Loucy (cell line): ENCODE results near the gene DHRSX.
"Not testable (repeated sequence)": the region's sequence is repeated elsewhere in the genome, so short reads cannot be mapped to it uniquely, and the experiment has no call there.

Experiments
- H2AFZ ChIP-seq: fragments of 200-600 bp; sonication (generic); 2 replicates; pipeline ENCODE4 v1.6.0; 2016; ENCODE audit warnings: antibody characterized with exemption, mild to moderate bottlenecking, low read length, moderate library complexity
- H3F3A ChIP-seq: fragments of 200-600 bp; 2 replicates; pipeline ENCODE4 v1.6.0; 2016; ENCODE audit warnings: antibody characterized with exemption, low read depth, mild to moderate bottlenecking
- H3K27me3 ChIP-seq: fragments of 200-600 bp; sonication (generic); 2 replicates; pipeline ENCODE4 v1.6.1; 2014; ENCODE audit warnings: low read length, mild to moderate bottlenecking; ENCODE audit not compliant: insufficient read depth, poor library complexity, severe bottlenecking
- H3K36me3 ChIP-seq: fragments of 200-600 bp; sonication (generic); 2 replicates; pipeline ENCODE4 v1.6.1; 2016; ENCODE audit warnings: low read length; ENCODE audit not compliant: insufficient read depth
- H3K4me1 ChIP-seq: fragments of 200-600 bp; sonication (generic); 2 replicates; pipeline ENCODE4 v1.5.1; 2014; ENCODE audit warnings: low read length, mild to moderate bottlenecking; ENCODE audit not compliant: insufficient read depth, poor library complexity, severe bottlenecking
- H3K4me2 ChIP-seq: fragments of 200-600 bp; sonication (generic); 2 replicates; pipeline ENCODE4 v1.6.0; 2014; ENCODE audit warnings: antibody characterized with exemption, low read length, low read depth, mild to moderate bottlenecking; ENCODE audit not compliant: poor library complexity, severe bottlenecking
- H3K4me3 ChIP-seq: fragments of 200-600 bp; sonication (generic); 2 replicates; pipeline ENCODE4 v1.5.1; 2014; ENCODE audit warnings: low read length, mild to moderate bottlenecking, mixed read lengths; ENCODE audit not compliant: poor library complexity, severe bottlenecking
- H3K79me2 ChIP-seq: fragments of 200-600 bp; sonication (generic); 2 replicates; pipeline ENCODE4 v1.6.1; 2014; ENCODE audit warnings: low read length; ENCODE audit not compliant: insufficient read depth
- H3K9ac ChIP-seq: fragments of 200-600 bp; sonication (generic); 2 replicates; pipeline ENCODE4 v1.6.0; 2014; ENCODE audit warnings: mild to moderate bottlenecking, low read depth, low read length, moderate library complexity; ENCODE audit not compliant: poor library complexity, severe bottlenecking
- H3K9me2 ChIP-seq: fragments of 200-600 bp; sonication (generic); replicated peaks from 2 replicates; pipeline ENCODE4 v1.6.1; 2016; ENCODE audit warnings: low read depth, low read length, mixed read lengths
- H3K9me3 ChIP-seq: fragments of 200-600 bp; sonication (generic); 2 replicates; pipeline ENCODE4 v1.6.1; 2014; ENCODE audit warnings: mild to moderate bottlenecking, antibody characterized with exemption, low read length, low read depth; ENCODE audit not compliant: insufficient read depth
- H4K20me1 ChIP-seq: fragments of 200-600 bp; sonication (generic); 2 replicates; pipeline ENCODE4 v1.6.0; 2014; ENCODE audit warnings: antibody characterized with exemption, low read length, mild to moderate bottlenecking; ENCODE audit not compliant: insufficient read depth, poor library complexity, severe bottlenecking
- CTCF ChIP-seq: fragments of 200-600 bp; sonication (generic); conservative IDR thresholded peaks from 2 replicates; pipeline ENCODE4 v1.5.1; 2014; ENCODE audit warnings: mild to moderate bottlenecking, antibody characterized with exemption, low read length
- EZH2phosphoT487 ChIP-seq: fragments of 200-600 bp; IDR thresholded peaks from 2 replicates; pipeline ENCODE4 v1.6.1; 2018; ENCODE audit warnings: antibody characterized with exemption, mild to moderate bottlenecking, moderate library complexity, borderline replicate concordance

DHRSX gene

DNA sequence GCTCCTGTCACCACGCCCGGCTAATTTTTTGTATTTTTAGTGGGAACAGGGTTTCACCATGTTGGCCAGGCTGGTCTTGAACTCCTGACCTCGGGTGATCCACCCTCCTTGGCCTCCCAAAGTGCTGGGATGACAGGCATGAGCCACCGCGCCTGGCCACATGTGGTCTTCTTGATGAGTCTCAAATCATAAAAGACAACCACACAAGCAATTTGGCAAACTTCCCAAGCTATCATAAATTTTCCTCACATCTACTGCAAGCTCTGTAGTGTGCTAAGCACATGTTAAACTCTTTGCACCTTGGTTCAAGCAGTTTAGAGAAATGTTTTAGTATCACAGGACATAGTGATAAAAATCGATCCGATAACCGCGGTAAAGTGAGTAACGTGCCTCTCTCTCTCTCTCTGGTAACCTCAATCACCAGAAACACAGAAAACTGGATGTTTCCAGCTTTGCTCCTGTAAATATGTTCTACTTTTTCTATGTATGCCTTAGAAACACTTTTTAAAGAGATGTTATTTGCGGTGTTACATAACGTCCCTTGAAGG, 256.8 kb downstream of the DHRSX start:
- Histone ChIP-seq H3K79me2 (no peaks in the 10 kb centered on the region), H2AFZ (no peak overlapping the region), H3K9me3 (no peaks in the 10 kb centered on the region), H3F3A (no peaks in the 10 kb centered on the region), H3K4me3 (no peak overlapping the region), H3K4me1 (no peaks in the 10 kb centered on the region), H4K20me1 (no peaks in the 10 kb centered on the region), H3K9me2 (no peaks in the 10 kb centered on the region), H3K36me3 (no peaks in the 10 kb centered on the region), H3K9ac (no peak overlapping the region), H3K27me3 (no peaks in the 10 kb centered on the region), H3K4me2 (no peak overlapping the region)
- no peak for TF ChIP-seq CTCF
- TF ChIP-seq EZH2phosphoT487 = no peak

- H3K9me3 ChIP-seq = no peaks in the 10 kb centered on the region
- no peak overlapping the region for H3K4me2 ChIP-seq
- TF ChIP-seq CTCF (no peak), EZH2phosphoT487 (no peak)
- H3K36me3 ChIP-seq = no peaks in the 10 kb centered on the region
- no peaks in the 10 kb centered on the region for H4K20me1 ChIP-seq
- no peaks in the 10 kb centered on the region for H3K4me1 ChIP-seq
- H3K79me2 ChIP-seq = no peaks in the 10 kb centered on the region
- H3F3A ChIP-seq = no peaks in the 10 kb centered on the region
- H3K27me3 ChIP-seq = no peaks in the 10 kb centered on the region
- H2AFZ ChIP-seq = no peak overlapping the region
- no peak overlapping the region for H3K9ac ChIP-seq
- no peaks in the 10 kb centered on the region for H3K9me2 ChIP-seq
- no peak overlapping the region for H3K4me3 ChIP-seq
Observed at GRCh38 chrX:2242980-2243379, 257.8 kb downstream of the DHRSX start.

- Histone ChIP-seq H3K9me2 (no peaks in the 10 kb centered on the region), H2AFZ (no peak overlapping the region), H3K27me3 (no peaks in the 10 kb centered on the region), H3F3A (no peaks in the 10 kb centered on the region), H3K36me3 (no peaks in the 10 kb centered on the region), H3K4me2 (no peak overlapping the region), H3K4me1 (no peaks in the 10 kb centered on the region), H3K9ac (no peak overlapping the region), H3K9me3 (no peaks in the 10 kb centered on the region), H3K79me2 (no peaks in the 10 kb centered on the region), H3K4me3 (no peak overlapping the region), H4K20me1 (no peaks in the 10 kb centered on the region)
- no peak for TF ChIP-seq EZH2phosphoT487
- TF ChIP-seq CTCF = no peak
Observed at GRCh38 chrX:2242326-2242725, 258.4 kb downstream of the DHRSX start.

DNA sequence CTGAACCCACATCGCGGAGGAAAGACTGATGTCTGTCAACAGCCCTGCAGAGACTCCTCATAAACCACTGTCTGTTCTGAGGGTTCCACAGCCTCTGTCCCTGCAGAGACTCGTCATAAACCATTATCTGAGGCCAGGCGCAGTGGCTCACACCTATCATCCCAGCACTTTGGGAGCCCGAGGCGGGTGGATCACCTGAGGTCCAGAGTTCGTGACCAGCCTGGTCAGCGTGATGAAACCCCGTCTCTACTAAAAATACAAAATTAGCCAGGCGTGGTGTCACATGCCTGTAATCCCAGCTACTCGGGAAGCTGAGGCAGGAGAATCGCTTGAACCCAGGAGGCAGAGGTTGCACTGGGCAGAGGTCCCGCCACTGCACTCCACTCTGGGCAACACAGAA, 259.3 kb downstream of the DHRSX start:
- H3K4me3 ChIP-seq, H3F3A ChIP-seq, H3K79me2 ChIP-seq, H3K4me1 ChIP-seq, H3K9me3 ChIP-seq, H3K36me3 ChIP-seq, H4K20me1 ChIP-seq, H2AFZ ChIP-seq, H3K9me2 ChIP-seq, H3K4me2 ChIP-seq, H3K27me3 ChIP-seq, H3K9ac ChIP-seq: not testable (repeated sequence)

DNA sequence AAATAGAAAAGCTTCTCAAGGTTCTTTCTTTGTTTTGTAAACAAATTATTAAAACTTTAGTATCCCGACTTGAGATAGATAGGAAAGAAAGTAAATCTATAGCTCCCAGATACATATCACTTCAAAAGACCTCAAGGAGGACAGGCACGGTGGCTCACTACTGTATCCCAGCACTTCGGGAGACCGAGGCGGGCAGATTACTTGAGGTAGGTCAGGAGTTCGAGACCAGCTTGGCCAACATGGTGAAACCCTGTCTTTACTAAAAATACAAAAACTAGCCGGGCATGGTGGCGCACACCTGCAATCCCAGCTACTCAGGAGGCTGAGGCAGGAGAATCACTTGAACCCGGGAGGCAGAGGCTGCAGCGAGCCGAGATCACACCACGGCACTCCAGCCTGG, 260.0 kb downstream of the DHRSX start:
- H3K9me2 ChIP-seq, H3K9me3 ChIP-seq, H3K4me1 ChIP-seq, H2AFZ ChIP-seq, H3K79me2 ChIP-seq, H3K4me2 ChIP-seq, H3F3A ChIP-seq, H3K27me3 ChIP-seq, H3K9ac ChIP-seq, H4K20me1 ChIP-seq, H3K4me3 ChIP-seq, H3K36me3 ChIP-seq: not testable (repeated sequence)
